ENCODE measurements around the gene TRPM8.

GRCh38 chr2:233965032-233965603, 47.9 kb downstream of the TRPM8 start:
- TF ChIP-seq CTCF (IDR thresholded peaks at IDR 0.05) (no peak), ZFX (IDR thresholded peaks at IDR 0.05; ENCODE audit: borderline replicate concordance) (no peak)

Data from 22Rv1 (cell line).